GM11168 (cell line): Measurements from ENCODE around the gene ZNF644.

ENCODE experiments used
- in situ Hi-C: fragments of 300-500 bp; cut with MboI; formaldehyde crosslinking; loops from one replicate; pipeline ENCODE4 v1.12.0; 2022; ENCODE audit warnings: low sequenced_read_pairs; ENCODE audit not compliant: unreplicated experiment

Gene ZNF644

GRCh38 chr1:91024481-91025119 is 2.8 kb upstream of the ZNF644 start:
- in situ Hi-C loops, result no loop called here

- in situ Hi-C loops, result no loop called here
These were observed 689 bp upstream of the ZNF644 start for GRCh38 chr1:91022518-91022929.

DNA sequence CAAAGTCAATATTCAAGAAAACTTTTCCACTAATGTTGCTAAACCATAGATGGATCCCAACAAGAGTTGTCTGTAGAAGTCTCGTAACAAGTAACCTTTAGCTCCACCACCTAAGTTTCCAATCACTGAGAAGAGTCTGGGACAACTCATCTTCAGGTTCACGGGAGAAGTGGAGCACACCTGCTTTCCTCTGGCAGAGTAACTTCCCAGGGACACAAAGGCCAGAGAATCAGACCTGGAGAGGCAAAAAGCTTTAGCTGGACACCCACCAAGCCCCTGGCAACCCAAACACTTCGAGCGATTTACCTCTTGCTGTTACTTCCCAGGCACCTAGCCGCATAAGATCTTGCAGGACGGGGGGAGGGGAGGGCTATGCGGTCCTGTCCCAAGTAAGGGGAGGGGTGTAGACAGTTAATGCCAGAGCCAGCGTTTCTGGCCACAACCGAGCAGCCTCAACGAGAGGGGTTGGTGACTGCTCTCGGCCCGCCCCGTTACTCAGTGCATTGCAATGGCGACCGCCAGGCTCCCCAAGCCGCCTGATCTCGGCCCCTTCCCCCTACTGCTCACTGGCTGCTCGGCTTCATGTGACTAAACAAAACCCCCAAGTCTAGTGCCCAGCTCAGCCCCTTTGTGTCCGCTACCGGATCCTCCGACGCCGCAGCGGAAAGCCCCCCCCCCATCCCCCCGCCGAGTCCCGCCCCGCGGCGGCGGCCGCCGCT is 709 bp downstream of the ZNF644 start:
- in situ Hi-C loops, result no loop called here

DNA sequence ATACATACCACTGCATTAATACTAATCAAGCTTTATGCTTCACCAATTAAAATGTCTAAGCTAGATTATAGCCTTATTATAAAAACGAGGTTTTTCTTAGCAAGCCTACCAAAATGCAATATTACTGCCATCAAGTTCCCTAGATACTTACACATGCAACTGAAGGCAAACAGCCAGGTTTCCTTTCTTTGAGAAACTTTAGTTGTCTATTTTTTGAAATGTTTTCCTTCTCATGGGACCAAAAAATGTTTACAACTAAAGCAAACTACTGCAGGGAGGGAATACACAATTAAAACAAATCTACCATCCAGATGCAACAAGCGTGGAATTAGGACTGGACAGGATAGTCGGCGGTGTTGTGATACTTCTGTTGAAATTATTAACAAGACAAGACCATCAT is 1.3 kb downstream of the ZNF644 start:
- in situ Hi-C loops, result no loop called here

- in situ Hi-C loops, result no loop called here
These were observed 3.8 kb downstream of the ZNF644 start for GRCh38 chr1:91018006-91018405.

DNA sequence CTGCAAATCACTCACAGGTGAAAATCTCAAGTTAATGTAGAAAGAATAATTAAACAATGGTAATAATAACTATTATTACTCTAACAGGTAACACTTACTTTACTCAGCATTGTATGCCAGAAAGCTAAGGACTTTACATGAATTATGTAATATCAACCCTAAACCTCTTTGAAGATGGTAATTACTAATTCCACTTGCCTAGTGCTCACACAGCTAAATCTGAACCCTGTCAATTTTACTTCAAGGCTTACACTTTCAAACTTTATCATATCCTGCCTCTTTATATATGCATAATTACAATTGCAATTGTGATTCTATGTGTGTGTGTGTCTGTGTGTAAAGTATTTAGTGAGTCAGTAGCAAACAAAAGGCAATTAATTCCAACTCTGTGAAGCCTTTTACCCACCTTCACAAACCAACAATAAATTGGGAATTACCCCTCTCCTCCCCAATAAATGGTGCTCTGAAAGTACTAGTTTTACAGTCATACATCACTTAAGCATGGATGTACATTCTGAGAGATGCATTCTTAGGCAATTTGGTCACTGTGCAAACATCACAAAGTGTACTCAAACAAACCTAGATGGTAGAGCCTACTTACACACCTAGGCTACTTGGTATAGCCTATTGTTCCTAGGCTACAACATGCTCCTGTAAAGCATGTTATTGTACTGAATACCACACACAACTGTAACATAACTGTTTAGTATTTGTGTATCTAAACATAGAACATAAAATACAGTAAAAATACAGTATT is 5.9 kb downstream of the ZNF644 start:
- in situ Hi-C loops, result no loop called here

DNA sequence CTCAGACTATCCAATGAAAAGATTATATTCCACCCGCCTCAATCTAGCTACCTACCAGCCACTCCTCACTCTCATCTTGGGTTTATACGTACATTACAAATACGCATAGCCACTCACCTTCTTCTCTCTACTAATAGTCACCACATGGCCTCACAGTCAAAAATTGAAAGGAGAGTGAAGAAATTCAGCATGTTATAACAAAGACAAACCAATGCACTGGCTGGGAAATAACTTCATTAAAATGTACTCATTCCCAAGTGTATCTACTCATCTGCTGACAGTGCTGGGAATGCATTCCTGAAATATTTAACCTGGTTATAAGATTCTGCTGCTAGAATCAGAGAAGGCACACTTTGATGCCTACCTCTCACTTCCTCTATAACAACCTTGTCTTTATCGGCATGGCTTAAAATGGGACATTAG is 6.5 kb downstream of the ZNF644 start:
- in situ Hi-C loops, result no loop called here

- in situ Hi-C loops, result no loop called here
These were observed 7.4 kb downstream of the ZNF644 start for GRCh38 chr1:91014475-91014874.

- in situ Hi-C loops, result no loop called here
These were observed 8.5 kb downstream of the ZNF644 start for GRCh38 chr1:91013302-91013701.

- in situ Hi-C loops, result no loop called here
These were observed 9.6 kb downstream of the ZNF644 start for GRCh38 chr1:91012196-91012595.

DNA sequence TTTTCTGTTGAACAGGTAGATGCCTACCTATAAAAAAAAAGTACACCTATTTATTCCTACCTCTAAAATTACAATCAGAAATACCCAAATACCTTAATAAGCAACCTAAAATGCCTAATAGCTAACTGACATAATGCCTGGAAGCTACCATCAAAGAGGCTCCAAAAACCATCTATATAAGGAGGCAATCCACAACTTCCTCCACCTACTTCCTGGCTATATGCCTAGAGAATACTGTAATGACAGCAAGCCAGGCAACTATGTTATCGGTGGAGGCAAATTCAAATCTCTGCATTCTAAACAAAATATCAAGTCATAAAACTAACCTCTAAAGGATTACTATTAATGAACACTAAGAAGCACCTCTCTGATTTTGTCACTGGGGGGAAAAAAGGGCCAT is 10.1 kb downstream of the ZNF644 start:
- in situ Hi-C loops, result no loop called here

- in situ Hi-C loops, result no loop called here
These were observed 14.0 kb downstream of the ZNF644 start for GRCh38 chr1:91007827-91008226.

- in situ Hi-C loops, result no loop called here
These were observed 14.7 kb downstream of the ZNF644 start for GRCh38 chr1:91007092-91007491.

GRCh38 chr1:91006113-91006908 is 15.5 kb downstream of the ZNF644 start:
- in situ Hi-C loops, result no loop called here

- in situ Hi-C loops, result no loop called here
These were observed 16.6 kb downstream of the ZNF644 start for GRCh38 chr1:91005285-91005684.

DNA sequence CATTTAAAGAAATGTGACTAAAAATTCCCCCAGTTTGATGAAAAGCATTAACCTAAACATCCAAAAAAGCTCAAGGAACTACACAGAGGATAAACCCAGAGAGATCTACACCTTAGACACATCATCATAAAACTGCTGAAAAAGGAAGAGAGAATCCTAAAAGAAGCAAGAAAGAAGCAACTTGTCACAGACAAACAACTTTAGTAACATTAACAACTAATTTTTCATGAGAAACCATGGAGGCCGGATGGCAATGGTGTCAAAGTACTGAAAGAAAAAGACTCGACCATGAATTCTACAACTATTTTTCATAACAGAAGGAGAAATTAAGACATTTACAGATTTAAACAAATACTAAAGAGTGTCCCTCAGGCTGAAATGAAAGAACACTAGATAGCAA is 17.7 kb downstream of the ZNF644 start:
- in situ Hi-C loops, result no loop called here

DNA sequence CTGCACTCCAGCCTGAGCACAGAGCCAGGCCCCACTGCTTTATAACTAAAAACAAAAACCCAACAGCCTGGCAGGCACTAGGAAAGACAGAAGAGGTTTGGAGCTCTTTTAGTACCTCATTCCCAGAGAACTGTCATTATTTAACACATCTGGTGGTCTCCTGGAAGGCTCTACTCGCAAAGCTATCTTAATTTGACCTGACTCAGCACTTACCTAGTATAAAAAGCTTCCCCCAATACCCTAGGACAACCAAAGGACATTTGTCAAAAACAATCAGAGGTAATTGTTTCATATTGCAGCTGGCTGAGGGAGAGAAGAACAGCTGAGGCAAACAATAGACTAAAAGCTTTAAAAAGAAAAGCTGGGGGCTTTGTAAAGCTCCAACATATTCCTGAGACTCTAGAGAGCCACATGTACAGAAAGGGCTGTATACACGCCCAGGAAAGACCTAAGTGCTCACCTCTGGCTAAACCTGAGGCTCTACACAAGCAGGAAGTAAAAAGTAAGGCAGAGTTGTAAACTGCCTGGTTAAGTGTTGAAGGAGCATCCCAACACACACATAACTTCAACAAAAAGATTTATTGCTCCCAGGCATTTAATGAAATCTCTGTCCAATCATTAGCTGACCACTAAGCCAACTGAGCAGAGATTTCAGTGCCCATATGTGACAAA is 25.0 kb downstream of the ZNF644 start:
- in situ Hi-C loops, result no loop called here

GRCh38 chr1:90995311-90995894 is 26.4 kb downstream of the ZNF644 start:
- in situ Hi-C loops, result no loop called here

GRCh38 chr1:90994461-90994860 is 27.4 kb downstream of the ZNF644 start:
- in situ Hi-C loops, result no loop called here

- in situ Hi-C loops, result no loop called here
These were observed 28.6 kb downstream of the ZNF644 start for GRCh38 chr1:90993245-90993644.
